GM18499 (cell line): ENCODE data around the gene TUT1.

ENCODE experiments used
- ATAC-seq: cut with Tn5 transposase; IDR thresholded peaks from one replicate; pipeline ENCODE4 v1.9.1; 2021; ENCODE audit warnings: moderate number of reproducible peaks; ENCODE audit not compliant: insufficient read depth, unreplicated experiment

The TUT1 gene

DNA sequence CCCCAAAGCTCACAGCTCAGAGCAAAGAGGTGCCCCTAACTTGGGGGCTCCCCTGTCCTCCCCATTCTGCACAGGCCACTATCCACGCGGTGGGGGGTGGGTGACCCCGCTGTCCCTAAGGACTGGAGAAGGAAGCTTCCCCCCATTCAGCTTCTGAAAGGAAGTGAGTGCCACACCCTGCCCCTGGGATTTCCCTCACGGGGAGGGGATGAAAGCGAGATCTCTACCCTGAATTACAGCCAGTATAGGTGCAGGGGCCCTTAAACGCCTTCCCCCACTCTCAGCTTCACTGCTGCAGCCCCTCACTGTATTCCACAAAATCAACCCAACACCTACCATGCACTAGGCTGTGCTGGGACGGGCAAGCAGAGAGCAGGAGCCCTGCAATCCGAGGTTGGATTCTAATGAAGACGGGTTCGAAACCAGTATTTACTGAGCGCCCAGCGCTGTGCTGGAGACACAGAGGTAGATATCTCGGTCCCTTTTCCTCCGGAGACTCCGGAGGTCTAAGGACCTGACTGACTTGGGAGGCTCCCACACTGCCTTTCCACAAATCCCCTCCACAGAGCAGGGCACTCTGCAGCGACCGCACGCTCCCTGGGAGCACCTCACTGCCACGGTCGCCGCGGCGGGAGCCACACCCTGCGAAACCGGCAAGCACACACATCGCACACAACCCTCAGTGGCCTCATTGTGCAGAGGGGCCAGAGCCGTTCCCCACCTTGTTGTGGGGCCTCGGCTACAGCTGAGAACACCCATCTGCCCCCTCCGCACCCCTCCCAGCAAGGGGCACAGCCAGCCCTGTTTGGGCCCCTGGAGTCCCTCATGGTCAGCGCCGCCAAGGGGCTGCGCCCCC, 46.5 kb downstream of the TUT1 start:
- no peak for ATAC-seq

DNA sequence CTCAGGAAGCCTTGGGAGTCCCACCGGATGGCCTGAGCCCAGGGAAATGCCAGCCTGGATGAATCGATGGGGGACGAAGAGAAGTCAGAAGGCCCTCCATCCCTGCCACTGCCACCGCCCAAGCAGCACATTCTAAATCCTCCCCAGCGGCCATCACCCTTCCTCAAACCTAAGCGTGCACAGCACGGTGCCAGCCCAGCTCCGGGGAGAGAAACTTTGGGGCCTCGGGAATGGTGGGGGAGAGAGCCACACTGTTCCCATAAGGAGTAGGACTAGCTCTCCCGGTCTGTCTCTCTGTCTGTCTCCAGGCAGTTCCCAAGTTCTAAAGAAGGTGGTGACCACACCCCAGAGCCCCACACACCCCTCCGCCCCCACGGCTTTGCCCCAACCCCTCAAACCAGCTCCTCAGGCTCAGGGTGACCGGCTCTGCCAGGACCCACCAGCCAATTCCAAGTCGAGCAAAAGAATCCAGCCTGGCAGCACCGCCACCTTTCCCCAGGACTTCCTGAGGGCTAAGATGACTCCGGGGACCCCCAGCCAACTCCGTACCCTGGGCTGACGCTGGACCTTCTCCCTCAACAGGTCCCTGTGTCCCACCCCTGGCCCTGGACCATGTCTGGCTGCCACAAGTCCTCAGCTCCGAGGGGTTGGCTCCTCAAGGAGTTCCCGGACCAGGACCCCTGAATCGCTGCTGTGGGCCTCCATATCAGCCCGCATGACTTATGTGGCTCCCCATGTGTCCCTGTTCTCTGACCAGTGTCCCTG, 47.5 kb downstream of the TUT1 start:
- no peak for ATAC-seq

- no peak for ATAC-seq
Observed at GRCh38 chr11:62542750-62543567, 48.4 kb downstream of the TUT1 start.

GRCh38 chr11:62542111-62542745, 49.1 kb downstream of the TUT1 start:
- ATAC-seq = no peak

GRCh38 chr11:62540804-62541701, 50.3 kb downstream of the TUT1 start:
- no peak for ATAC-seq

DNA sequence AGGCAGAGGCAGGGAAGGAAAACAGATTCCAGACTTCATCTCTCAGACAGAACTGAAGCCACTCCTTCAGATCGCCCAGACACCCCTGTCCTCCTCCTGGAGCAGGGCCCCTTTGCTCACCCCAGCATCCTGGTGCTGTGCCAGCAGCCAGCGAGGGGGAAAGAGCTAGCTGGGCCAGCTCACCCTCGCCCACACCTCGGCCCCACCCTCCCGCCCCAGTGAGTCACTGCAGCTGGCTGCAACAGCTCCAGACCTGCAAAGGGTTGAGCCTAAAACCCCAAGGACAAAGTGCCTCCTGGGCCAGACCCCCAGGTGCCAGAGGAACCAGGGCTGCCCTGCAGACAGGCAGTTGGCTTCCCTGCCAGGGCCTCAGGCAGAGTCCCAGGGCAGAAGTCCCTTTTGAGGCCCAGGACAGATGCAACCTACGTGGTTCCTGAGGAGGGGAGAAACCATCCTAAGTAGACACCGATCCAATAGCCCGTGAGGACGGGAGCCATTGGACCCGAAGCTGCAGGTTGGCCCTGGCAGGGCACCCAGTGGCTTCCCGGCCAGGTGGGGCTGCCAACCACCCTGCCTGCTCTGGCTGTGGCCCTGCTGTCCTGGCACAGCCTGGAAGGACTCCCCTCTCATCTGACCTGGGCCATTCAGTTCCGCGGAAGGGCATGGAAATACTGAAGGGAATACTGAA, 51.9 kb downstream of the TUT1 start:
- ATAC-seq = no peak

DNA sequence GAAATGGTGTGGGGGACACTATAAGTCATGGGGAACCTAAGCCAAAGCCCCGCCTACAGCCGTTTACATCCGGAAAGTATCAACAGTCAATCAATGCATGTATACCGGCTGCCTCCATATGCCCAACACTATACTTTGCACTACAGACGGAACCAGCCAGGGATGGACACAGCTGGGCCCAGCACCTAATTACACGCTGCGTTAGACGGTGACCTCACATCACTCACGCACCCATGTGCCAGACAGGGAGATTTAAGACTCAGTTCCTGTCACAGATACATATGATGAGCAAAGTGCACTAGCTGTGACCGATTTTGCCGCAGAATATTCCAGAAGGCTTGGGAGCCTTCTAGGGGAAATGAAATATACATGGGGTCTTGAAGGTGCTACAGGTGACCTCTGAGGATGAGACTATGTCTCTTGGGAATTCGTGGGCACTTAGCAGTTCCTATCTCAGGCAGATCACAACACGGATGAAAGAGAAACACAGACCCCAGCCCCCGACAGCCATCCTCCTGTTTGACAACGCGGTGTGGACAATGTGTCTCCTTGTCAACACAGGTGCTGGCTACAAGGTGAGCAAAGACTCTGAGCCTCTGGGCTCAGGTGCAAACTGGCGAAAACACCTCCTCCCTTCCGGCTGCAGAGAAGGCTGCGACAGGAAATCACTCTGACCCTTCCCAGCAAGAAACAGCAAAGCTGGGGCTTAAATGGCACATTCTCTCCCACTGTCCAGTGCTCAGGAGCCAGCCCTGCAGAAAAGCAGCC, 52.7 kb downstream of the TUT1 start:
- no peak for ATAC-seq

DNA sequence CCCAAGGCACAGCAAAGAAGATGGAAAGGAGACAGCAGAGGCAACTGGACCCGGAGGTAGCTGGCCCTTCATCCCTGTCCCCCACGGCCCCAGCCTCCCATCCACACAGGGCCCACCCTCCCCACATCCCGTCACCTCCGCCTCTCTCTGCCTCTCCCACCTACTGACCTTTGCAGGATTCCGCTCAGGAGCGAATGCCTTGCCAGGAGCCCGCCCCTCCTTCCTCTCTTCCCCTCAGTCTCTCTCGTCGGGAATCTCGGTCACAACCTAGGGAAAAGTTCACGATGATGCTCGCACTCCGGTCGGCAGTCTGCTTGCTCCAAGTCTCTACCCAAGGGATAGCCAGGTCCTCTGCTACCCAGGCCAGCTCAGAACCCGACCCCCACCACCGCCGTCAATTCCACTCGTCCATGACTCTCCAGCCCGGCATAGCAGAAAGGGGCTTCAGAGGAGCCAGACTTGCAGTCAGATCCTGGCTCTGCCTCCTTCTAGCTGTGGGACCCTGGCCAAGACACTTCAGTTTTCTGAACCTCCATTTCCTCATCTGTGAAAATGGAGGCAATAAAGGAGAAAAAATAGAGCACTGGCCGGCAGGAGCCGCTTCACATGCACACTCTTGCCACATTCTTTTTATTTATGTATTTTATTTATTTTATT, 54.9 kb downstream of the TUT1 start:
- ATAC-seq = no peak

- ATAC-seq = no peak
Observed at GRCh38 chr11:62535802-62536201, 55.5 kb downstream of the TUT1 start.

DNA sequence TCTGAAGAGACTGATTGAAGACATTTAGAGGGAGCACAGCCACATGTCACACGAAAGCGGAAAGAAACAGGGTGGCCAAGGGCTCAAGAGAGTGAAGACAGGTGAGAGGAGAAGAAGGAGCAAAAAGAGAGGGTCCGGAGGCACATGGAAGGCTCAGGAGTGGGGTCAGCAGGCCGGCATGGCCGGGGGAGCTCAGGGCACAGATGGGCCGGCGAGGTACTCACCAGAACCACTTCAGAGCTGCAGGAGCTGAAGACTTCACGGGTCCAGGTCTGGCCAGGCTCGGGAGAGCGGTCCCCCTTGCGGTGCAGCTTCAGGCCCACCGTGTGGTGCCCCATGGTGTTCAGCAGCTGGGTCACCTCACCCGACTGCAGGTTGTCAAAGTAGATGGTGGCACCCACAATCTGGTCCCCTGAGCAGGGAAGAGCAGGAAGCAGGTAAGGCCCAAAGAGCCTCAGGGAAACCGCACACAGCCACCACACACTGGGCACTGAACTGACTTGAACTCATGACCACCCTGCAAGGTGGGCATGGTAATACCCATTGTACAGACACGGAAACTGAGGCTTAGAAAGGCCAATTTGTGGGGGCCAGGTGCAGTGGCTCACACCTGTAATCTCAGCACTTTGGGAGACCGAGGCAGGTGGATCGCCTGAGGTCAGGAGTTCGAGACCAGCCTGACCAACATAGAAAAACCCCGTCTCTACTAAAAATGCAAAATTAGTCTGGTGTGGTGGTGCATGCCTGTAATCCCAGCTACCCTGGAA, 56.4 kb downstream of the TUT1 start:
- no peak for ATAC-seq

GRCh38 chr11:62532096-62532495, 59.2 kb downstream of the TUT1 start:
- no peak for ATAC-seq
